LNCAP (cell line): ENCODE results near the gene LYSET.

ENCODE experiments used
- TF ChIP-seq, protein P1 (sequence below): fragments of 450-650 bp; IDR thresholded peaks from 2 replicates; pipeline ENCODE4 v1.5.1; 2017; ENCODE audit warnings: mild to moderate bottlenecking

Gene LYSET

GRCh38 chr14:93232159-93232558, 47.0 kb downstream of the LYSET start:
- TF ChIP-seq, protein P1, sequence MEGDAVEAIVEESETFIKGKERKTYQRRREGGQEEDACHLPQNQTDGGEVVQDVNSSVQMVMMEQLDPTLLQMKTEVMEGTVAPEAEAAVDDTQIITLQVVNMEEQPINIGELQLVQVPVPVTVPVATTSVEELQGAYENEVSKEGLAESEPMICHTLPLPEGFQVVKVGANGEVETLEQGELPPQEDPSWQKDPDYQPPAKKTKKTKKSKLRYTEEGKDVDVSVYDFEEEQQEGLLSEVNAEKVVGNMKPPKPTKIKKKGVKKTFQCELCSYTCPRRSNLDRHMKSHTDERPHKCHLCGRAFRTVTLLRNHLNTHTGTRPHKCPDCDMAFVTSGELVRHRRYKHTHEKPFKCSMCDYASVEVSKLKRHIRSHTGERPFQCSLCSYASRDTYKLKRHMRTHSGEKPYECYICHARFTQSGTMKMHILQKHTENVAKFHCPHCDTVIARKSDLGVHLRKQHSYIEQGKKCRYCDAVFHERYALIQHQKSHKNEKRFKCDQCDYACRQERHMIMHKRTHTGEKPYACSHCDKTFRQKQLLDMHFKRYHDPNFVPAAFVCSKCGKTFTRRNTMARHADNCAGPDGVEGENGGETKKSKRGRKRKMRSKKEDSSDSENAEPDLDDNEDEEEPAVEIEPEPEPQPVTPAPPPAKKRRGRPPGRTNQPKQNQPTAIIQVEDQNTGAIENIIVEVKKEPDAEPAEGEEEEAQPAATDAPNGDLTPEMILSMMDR, result no peak

DNA sequence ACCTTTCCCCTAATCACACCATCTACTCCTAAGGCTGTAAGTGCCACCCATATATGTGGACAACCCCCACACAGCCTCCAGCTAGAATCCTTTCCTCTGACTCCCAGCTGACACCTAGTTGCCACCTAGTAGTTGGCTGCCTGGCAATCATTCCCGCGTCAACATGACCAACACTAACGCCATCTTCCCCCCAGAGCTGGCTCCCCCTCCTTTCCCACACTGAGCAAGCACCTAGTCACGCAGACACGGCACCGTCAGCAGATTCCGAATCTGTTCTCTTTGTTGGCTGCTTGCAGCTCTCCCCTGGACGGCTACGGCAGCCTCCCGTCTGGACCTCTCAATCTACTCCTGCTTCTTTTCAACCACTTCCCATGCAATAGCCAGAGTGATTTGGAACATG, 49.7 kb downstream of the LYSET start:
- TF ChIP-seq, protein P1, result no peak
